SW 1271 (cell line): ENCODE measurements around the gene LRIG2.
"Not testable (repeated sequence)": the region's sequence is repeated elsewhere in the genome, so short reads cannot be mapped to it uniquely, and the experiment has no call there.

Experiments used
- DNase-seq, 2 experiments: peaks; one replicate each; lab custom pipeline; 2025; lab: John Stamatoyannopoulos, UW

LRIG2 gene

GRCh38 chr1:113129529-113130185 lies 56.7 kb downstream of the LRIG2 start:
- no peak for DNase-seq

GRCh38 chr1:113133038-113133437 lies 60.0 kb downstream of the LRIG2 start:
- DNase-seq: no peak

GRCh38 chr1:113133759-113134158 lies 60.8 kb downstream of the LRIG2 start:
- no peak for DNase-seq

- DNase-seq: no peak
Measured at GRCh38 chr1:113135460-113135859, 62.5 kb downstream of the LRIG2 start.

- no peak for DNase-seq
Measured at GRCh38 chr1:113136476-113136875, 63.5 kb downstream of the LRIG2 start.

- no peak for DNase-seq
Measured at GRCh38 chr1:113137563-113137962, 64.6 kb downstream of the LRIG2 start.

GRCh38 chr1:113138778-113139177 lies 65.8 kb downstream of the LRIG2 start:
- DNase-seq: no peak

- no peak for DNase-seq
Measured at GRCh38 chr1:113140176-113140575, 67.2 kb downstream of the LRIG2 start.

GRCh38 chr1:113140588-113141446 lies 67.8 kb downstream of the LRIG2 start:
- DNase-seq: peak in 1 of 2 experiments; percentile 30

GRCh38 chr1:113141650-113142473 lies 68.9 kb downstream of the LRIG2 start:
- DNase-seq: no peak

GRCh38 chr1:113142791-113143190 lies 69.8 kb downstream of the LRIG2 start:
- DNase-seq: no peak

- DNase-seq: no peak
Measured at GRCh38 chr1:113146242-113147072, 73.5 kb downstream of the LRIG2 start.

- no peak for DNase-seq
Measured at GRCh38 chr1:113147073-113147625, 74.2 kb downstream of the LRIG2 start.

- no peak for DNase-seq
Measured at GRCh38 chr1:113147826-113148225, 74.8 kb downstream of the LRIG2 start.

- DNase-seq: not testable (repeated sequence)
Measured at GRCh38 chr1:113150494-113150893, 77.5 kb downstream of the LRIG2 start.

- DNase-seq: no peak
Measured at GRCh38 chr1:113153116-113153803, 80.3 kb downstream of the LRIG2 start.

GRCh38 chr1:113156368-113156767 lies 83.4 kb downstream of the LRIG2 start:
- DNase-seq: no peak

GRCh38 chr1:113158743-113159142 lies 85.7 kb downstream of the LRIG2 start:
- not testable (repeated sequence) for DNase-seq

GRCh38 chr1:113166473-113166872 lies 93.5 kb downstream of the LRIG2 start:
- no peak for DNase-seq

- DNase-seq: no peak
Measured at GRCh38 chr1:113168946-113169345, 95.9 kb downstream of the LRIG2 start.

GRCh38 chr1:113169591-113169990 lies 96.6 kb downstream of the LRIG2 start:
- no peak for DNase-seq
